Naive thymus-derived CD4-positive, alpha-beta T cell (primary cell): Measurements from ENCODE around the gene GRAMD1C. TPM values are rescaled to one million over a fixed set of nuclear protein-coding genes. Genes with fewer than 3 reads are reported as not detected.

ENCODE experiments used
- ATAC-seq: fragments of 150-1000 bp; cut with Tn5 transposase; 2 replicates; pipeline ENCODE4 v1.10.0; 2021; ENCODE audit warnings: mild to moderate bottlenecking, moderate library complexity
- CTCF ChIA-PET: fragments of 350-600 bp; sonication (Branson Sonifier 250); formaldehyde crosslinking; loops from one replicate; lab custom pipeline; 2021; ENCODE audit warnings: antibody characterized with exemption; lab: Charles Lee
- POLR2A ChIA-PET: fragments of 350-600 bp; sonication (Branson Sonifier 250); formaldehyde crosslinking; loops from one replicate; lab custom pipeline; 2021; ENCODE audit warnings: antibody characterized with exemption, inconsistent platforms; lab: Charles Lee
- DNase-seq, 9 donors: peaks; one replicate each; pipeline versions ENCODE4 v3.0.0 to v3.0.0-alpha.2; 2020 to 2022; ENCODE audit warnings: mixed read lengths in 1 of 9
- H3K27ac ChIP-seq: one replicate; pipeline ENCODE4 v1.7.0; 2013; ENCODE audit warnings: mild to moderate bottlenecking, low read depth, low read length, moderate library complexity
- H3K27me3 ChIP-seq, 2 donors: one replicate each; pipeline ENCODE4 v1.7.0; 2013; ENCODE audit warnings: low read length in 2 of 2, mild to moderate bottlenecking in 2 of 2, moderate library complexity in 2 of 2; ENCODE audit not compliant: control insufficient read depth in 2 of 2, insufficient read depth in 2 of 2
- H3K36me3 ChIP-seq, 3 experiments: 1 replicate in 2 of 3; 2 replicates in 1 of 3; pipeline ENCODE4 v1.7.0; 2013; ENCODE audit warnings: low read length in 3 of 3, mild to moderate bottlenecking in 3 of 3, moderate library complexity in 1 of 3; ENCODE audit not compliant: insufficient read depth in 3 of 3, control insufficient read depth in 2 of 3
- H3K4me1 ChIP-seq, 2 donors: one replicate each; pipeline ENCODE4 v1.7.0; 2013; ENCODE audit warnings: low read length in 2 of 2, mild to moderate bottlenecking in 2 of 2, moderate library complexity in 1 of 2; ENCODE audit not compliant: control insufficient read depth in 2 of 2, insufficient read depth in 2 of 2
- H3K4me3 ChIP-seq: 2 replicates; pipeline ENCODE4 v1.7.0; 2013; ENCODE audit warnings: mild to moderate bottlenecking, low read length
- H3K9me3 ChIP-seq, 3 experiments: 1 replicate in 2 of 3; 2 replicates in 1 of 3; pipeline ENCODE4 v1.7.0; 2013; ENCODE audit warnings: low read length in 3 of 3; ENCODE audit not compliant: control insufficient read depth in 2 of 3
- H3K27ac Mint-ChIP-seq, 9 donors: one replicate each; pipeline ENCODE4 v1.8.0; 2020 to 2022; ENCODE audit warnings: mixed read lengths in 9 of 9, mild to moderate bottlenecking in 8 of 9, moderate library complexity in 5 of 9, inconsistent platforms in 2 of 9
- H3K27me3 Mint-ChIP-seq, 5 donors: one replicate each; pipeline ENCODE4 v1.8.0; 2021 to 2022; ENCODE audit warnings: mixed read lengths in 5 of 5, mild to moderate bottlenecking in 1 of 5
- H3K36me3 Mint-ChIP-seq, 5 donors: one replicate each; pipeline ENCODE4 v1.8.0; 2020 to 2022; ENCODE audit warnings: mixed read lengths in 5 of 5, mild to moderate bottlenecking in 3 of 5, inconsistent platforms in 1 of 5
- H3K4me1 Mint-ChIP-seq, 7 donors: one replicate each; pipeline ENCODE4 v1.8.0; 2020 to 2022; ENCODE audit warnings: mixed read lengths in 7 of 7, mild to moderate bottlenecking in 3 of 7, inconsistent platforms in 1 of 7
- H3K4me3 Mint-ChIP-seq, 10 donors: one replicate each; pipeline ENCODE4 v1.8.0; 2020 to 2022; ENCODE audit warnings: mild to moderate bottlenecking in 10 of 10, mixed read lengths in 10 of 10, moderate library complexity in 6 of 10, inconsistent platforms in 2 of 10
- H3K9me3 Mint-ChIP-seq, 11 donors: one replicate each; pipeline ENCODE4 v1.8.0; 2020 to 2022; ENCODE audit warnings: mixed read lengths in 11 of 11, mild to moderate bottlenecking in 4 of 11, inconsistent platforms in 1 of 11, moderate library complexity in 1 of 11
- intact Hi-C, 2 donors: fragments of 100-400 bp; cut with micrococcal nuclease; formaldehyde crosslinking; loops; one replicate each; pipeline ENCODE4 v1.15.1; 2023
- polyA plus RNA-seq, 2 donors: library from polyadenylated mRNA; unstranded; fragments of 300-500 nt; fragmentation: Illumina TruSeq; gene quantifications; one replicate each; pipeline ENCODE4 v1.2.3, GENCODE V29; 2021
- total RNA-seq, 6 experiments: library from RNA in 5 of 6; stranded (reverse) in 5 of 6; gene quantifications; 1 replicate in 5 of 6; 2 replicates in 1 of 6; pipeline ENCODE4 v1.2.3 and lab custom pipeline; 2021 to 2026

The GRAMD1C gene
- total and polyA plus RNA-seq, 7 experiments from 2014 or later = 0.13 to 0.54 (median 0.27) TPM; not detected in 2

GRCh38 chr3:113873293-113873692 is 34.7 kb downstream of the GRAMD1C start:
- Mint-ChIP-seq H3K27me3 (peaks cover 2 to 17% (median 8%) of the 10 kb centered on the region in 5 donors), H3K4me3 (no peak overlapping the region), H3K36me3 (no peaks in the 10 kb centered on the region), H3K27ac (no peak overlapping the region), H3K4me1 (no peaks in the 10 kb centered on the region), H3K9me3 (peaks cover 0 to 3% (median 0%) of the 10 kb centered on the region in 11 donors)
- H3K9me3 ChIP-seq = no peaks in the 10 kb centered on the region
- no peaks in the 10 kb centered on the region for H3K4me1 ChIP-seq
- intact Hi-C loops = no loop called here
- no peak for ATAC-seq
- no peaks in the 10 kb centered on the region for H3K27me3 ChIP-seq
- no peak overlapping the region for H3K27ac ChIP-seq
- H3K36me3 ChIP-seq = no peaks in the 10 kb centered on the region
- no peak overlapping the region for H3K4me3 ChIP-seq
- no peak for DNase-seq
- ChIA-PET POLR2A (no interaction called here), CTCF (no interaction called here)

GRCh38 chr3:113873814-113874526 is 35.4 kb downstream of the GRAMD1C start:
- Histone ChIP-seq H3K4me1 (no peaks in the 10 kb centered on the region), H3K9me3 (no peaks in the 10 kb centered on the region), H3K27me3 (no peaks in the 10 kb centered on the region), H3K4me3 (no peak overlapping the region), H3K27ac (no peak overlapping the region), H3K36me3 (no peaks in the 10 kb centered on the region)
- ATAC-seq (no peak), DNase-seq (no peak)
- intact Hi-C loops = no loop called here
- no peak overlapping the region for H3K27ac Mint-ChIP-seq
- H3K36me3 Mint-ChIP-seq = no peaks in the 10 kb centered on the region
- H3K4me1 Mint-ChIP-seq = no peaks in the 10 kb centered on the region
- H3K4me3 Mint-ChIP-seq = no peak overlapping the region
- H3K27me3 Mint-ChIP-seq = peaks cover under 1 to 10% (median 8%) of the 10 kb centered on the region in 5 donors
- CTCF ChIA-PET = no interaction called here
- POLR2A ChIA-PET = no interaction called here
- peaks cover 0 to 1% (median 0%) of the 10 kb centered on the region in 11 donors for H3K9me3 Mint-ChIP-seq

GRCh38 chr3:113878403-113878802 is 39.8 kb downstream of the GRAMD1C start:
- intact Hi-C loops = no loop called here
- ChIA-PET POLR2A (no interaction called here), CTCF (no interaction called here)
- DNase-seq (no peak), ATAC-seq (no peak)
- H3K27me3 ChIP-seq = no peaks in the 10 kb centered on the region
- H3K27ac Mint-ChIP-seq = no peak overlapping the region
- H3K9me3 Mint-ChIP-seq = no peaks in the 10 kb centered on the region
- no peaks in the 10 kb centered on the region for H3K9me3 ChIP-seq
- no peaks in the 10 kb centered on the region for H3K4me1 ChIP-seq
- H3K4me3 Mint-ChIP-seq = no peak overlapping the region
- no peak overlapping the region for H3K27ac ChIP-seq
- H3K36me3 ChIP-seq = no peaks in the 10 kb centered on the region
- no peaks in the 10 kb centered on the region for H3K36me3 Mint-ChIP-seq
- H3K4me1 Mint-ChIP-seq = no peaks in the 10 kb centered on the region
- H3K27me3 Mint-ChIP-seq = peaks cover 0 to 9% (median 2%) of the 10 kb centered on the region in 5 donors
- H3K4me3 ChIP-seq = no peak overlapping the region

GRCh38 chr3:113885050-113885449 is 46.5 kb downstream of the GRAMD1C start:
- Histone ChIP-seq H3K4me1 (no peaks in the 10 kb centered on the region), H3K27me3 (no peaks in the 10 kb centered on the region), H3K9me3 (no peaks in the 10 kb centered on the region), H3K36me3 (no peaks in the 10 kb centered on the region), H3K4me3 (no peak overlapping the region), H3K27ac (no peak overlapping the region)
- intact Hi-C loops = no loop called here
- ChIA-PET POLR2A (no interaction called here), CTCF (no interaction called here)
- ATAC-seq (no peak), DNase-seq (no peak)
- Mint-ChIP-seq H3K9me3 (peaks cover 0 to 3% (median 0%) of the 10 kb centered on the region in 11 donors), H3K27ac (no peak overlapping the region), H3K4me1 (no peaks in the 10 kb centered on the region), H3K27me3 (peaks cover 0 to 4% (median 0%) of the 10 kb centered on the region in 5 donors), H3K36me3 (no peaks in the 10 kb centered on the region), H3K4me3 (no peak overlapping the region)

GRCh38 chr3:113890256-113890900 is 51.8 kb downstream of the GRAMD1C start:
- Histone ChIP-seq H3K27me3 (no peaks in the 10 kb centered on the region), H3K4me1 (no peaks in the 10 kb centered on the region), H3K36me3 (no peaks in the 10 kb centered on the region), H3K9me3 (no peaks in the 10 kb centered on the region), H3K4me3 (no peak overlapping the region), H3K27ac (no peak overlapping the region)
- H3K27ac Mint-ChIP-seq = no peak overlapping the region
- no peaks in the 10 kb centered on the region for H3K4me1 Mint-ChIP-seq
- no peak overlapping the region for H3K4me3 Mint-ChIP-seq
- intact Hi-C loops = no loop called here
- no peak for ATAC-seq
- DNase-seq = no peak
- H3K27me3 Mint-ChIP-seq = peaks cover 0 to 4% (median 0%) of the 10 kb centered on the region in 5 donors
- no peaks in the 10 kb centered on the region for H3K9me3 Mint-ChIP-seq
- CTCF ChIA-PET = no interaction called here
- POLR2A ChIA-PET = no interaction called here
- no peaks in the 10 kb centered on the region for H3K36me3 Mint-ChIP-seq

- H3K27me3 ChIP-seq = no peaks in the 10 kb centered on the region
- intact Hi-C loops = no loop called here
- POLR2A ChIA-PET = no interaction called here
Measured at GRCh38 chr3:113894927-113895326, 56.3 kb downstream of the GRAMD1C start.

More at GRCh38 chr3:113894927-113895326, 56.3 kb downstream of the GRAMD1C start:
- Mint-ChIP-seq H3K27ac (no peak overlapping the region), H3K36me3 (no peaks in the 10 kb centered on the region), H3K9me3 (no peaks in the 10 kb centered on the region), H3K4me3 (no peak overlapping the region), H3K4me1 (peaks cover 0 to 10% (median 6%) of the 10 kb centered on the region in 7 donors), H3K27me3 (peaks cover 0 to 2% (median 0%) of the 10 kb centered on the region in 5 donors)
- Histone ChIP-seq H3K27ac (no peak overlapping the region), H3K9me3 (no peaks in the 10 kb centered on the region), H3K36me3 (no peaks in the 10 kb centered on the region), H3K4me1 (no peaks in the 10 kb centered on the region), H3K4me3 (no peak overlapping the region)
- DNase-seq = no peak
- no peak for ATAC-seq
- CTCF ChIA-PET = no interaction called here
